ENCODE results near the gene CD86.

CD86 gene

GRCh38 chr3:122063908-122064307, 8.7 kb downstream of the CD86 start:
- no peak for DNase-seq

GRCh38 chr3:122064326-122064725, 9.2 kb downstream of the CD86 start:
- DNase-seq = no peak

DNA sequence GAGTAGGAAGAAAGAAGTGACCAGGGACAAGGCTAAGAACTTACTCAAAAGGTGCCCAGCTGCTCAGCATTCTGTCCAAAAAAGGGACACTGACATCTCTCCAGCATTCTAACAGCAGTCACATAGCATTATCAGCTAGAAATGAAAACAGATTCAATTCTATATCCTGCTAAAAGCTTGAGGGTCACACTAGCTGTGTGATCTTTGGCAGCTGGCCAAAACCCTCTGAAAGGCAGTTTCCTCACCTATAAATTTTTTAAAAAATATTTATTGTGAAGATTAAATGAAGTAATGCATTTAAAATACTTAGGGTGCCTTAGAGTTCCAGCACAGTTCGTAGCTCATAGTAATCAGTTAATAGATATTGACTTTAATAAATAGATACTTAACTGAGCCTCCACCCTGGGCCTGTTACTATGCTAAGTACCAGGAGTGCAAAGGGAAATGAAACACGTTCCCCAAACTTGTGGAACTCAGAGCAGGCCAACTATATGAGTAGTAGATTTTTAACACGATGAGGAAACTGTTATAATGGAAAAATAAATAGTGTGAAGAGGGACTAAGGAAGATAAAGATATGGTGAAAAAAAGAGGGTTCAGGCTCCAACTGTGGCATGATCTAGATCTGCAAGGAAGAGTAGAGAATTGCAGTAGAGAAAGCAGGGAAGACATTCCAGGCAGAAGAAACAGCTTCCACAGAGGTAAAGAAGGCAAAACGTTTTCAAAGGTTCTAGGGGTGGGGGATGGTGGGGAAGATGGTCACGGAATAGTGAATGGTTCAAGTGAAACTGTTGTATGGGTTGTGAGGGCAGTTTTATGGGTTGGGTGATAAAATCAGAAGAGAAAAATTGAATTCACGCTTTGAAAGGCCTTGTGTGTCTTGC, 11.4 kb downstream of the CD86 start:
- no peak for DNase-seq

DNA sequence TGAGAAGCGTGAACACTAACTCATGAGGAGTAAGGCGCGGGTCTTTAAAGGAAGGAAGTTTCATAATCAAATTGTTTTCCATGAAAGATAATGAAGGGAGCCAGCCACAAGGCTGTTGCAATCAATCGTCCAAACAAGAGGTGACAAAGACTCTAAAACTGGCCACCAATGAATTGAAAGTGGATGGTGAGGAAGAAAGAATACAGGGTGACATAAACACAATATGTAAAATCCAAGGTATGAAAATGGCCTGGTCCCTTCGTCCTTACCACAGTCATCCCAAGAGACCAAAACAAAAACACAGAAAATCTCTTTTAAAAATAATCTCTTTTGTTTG, 12.0 kb downstream of the CD86 start:
- DNase-seq = no peak

DNA sequence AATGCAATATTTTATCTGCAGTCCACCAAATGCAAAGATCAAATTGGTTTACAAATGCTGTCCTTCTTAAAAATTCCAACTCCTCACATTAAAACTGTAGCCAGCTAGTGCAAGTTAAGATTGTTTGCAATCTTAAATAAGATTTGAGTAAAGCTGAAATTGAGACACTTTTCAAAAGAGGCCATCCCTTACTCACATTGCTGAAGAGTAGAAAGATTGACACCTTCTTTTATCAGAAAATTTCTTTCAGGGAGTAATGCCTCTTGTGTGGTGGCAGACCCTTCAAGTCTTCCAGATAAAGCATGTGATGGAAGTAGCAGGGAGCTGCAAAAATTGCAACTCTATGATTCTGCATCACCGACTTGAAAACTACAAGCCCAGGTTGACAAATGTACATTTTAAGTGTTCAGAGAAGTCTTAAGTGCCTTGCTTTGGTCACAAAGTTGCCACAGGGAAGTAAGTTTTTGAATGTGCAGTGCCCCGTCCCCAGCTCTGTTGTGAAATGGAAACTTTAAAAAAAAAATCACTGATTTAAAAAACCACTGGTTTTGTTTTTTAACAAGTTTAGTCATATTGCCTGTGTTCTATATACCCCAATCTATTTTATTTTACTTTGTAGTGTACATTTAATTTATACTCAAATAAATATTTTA, 12.6 kb downstream of the CD86 start:
- no peak for DNase-seq

GRCh38 chr3:122074621-122075265, 19.6 kb downstream of the CD86 start:
- no peak for DNase-seq

GRCh38 chr3:122076491-122077292, 21.5 kb downstream of the CD86 start:
- DNase-seq = no peak

GRCh38 chr3:122077293-122078234, 22.4 kb downstream of the CD86 start:
- DNase-seq = no peak

GRCh38 chr3:122078235-122078935, 23.2 kb downstream of the CD86 start:
- no peak for DNase-seq

DNA sequence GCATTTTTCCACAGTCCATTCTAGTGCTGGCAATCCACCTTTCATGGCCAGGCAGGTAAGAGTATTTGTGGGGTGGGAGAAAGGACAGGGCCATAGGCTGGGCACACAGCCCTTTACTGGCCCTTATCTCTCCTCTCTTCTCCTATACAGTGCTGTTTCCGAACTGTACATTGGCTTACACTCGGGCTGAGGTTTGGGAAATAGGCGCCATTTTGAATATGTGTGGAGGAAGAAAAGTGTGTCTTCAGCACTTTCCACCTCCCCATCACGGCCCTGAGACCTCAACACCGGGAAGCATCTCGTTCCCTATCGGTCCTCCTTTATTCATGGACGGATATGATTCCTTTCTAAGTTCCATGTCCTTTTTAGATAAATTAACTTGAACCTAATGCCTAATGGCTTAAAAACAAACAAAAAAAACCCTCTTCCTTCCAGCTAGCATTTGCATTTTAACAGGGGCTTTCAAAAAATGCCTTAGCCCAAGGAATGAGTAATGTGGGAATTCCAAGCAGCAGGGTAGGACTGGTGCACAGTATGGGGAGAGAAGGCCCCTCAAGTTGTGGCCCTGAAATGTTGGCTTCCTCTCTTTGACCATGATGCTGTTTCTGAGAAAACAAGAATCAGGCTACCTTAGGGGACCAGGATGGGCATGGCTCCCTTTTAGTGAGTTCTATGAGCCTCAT, 24.5 kb downstream of the CD86 start:
- DNase-seq = no peak

GRCh38 chr3:122080207-122080587, 25.0 kb downstream of the CD86 start:
- no peak for DNase-seq

DNA sequence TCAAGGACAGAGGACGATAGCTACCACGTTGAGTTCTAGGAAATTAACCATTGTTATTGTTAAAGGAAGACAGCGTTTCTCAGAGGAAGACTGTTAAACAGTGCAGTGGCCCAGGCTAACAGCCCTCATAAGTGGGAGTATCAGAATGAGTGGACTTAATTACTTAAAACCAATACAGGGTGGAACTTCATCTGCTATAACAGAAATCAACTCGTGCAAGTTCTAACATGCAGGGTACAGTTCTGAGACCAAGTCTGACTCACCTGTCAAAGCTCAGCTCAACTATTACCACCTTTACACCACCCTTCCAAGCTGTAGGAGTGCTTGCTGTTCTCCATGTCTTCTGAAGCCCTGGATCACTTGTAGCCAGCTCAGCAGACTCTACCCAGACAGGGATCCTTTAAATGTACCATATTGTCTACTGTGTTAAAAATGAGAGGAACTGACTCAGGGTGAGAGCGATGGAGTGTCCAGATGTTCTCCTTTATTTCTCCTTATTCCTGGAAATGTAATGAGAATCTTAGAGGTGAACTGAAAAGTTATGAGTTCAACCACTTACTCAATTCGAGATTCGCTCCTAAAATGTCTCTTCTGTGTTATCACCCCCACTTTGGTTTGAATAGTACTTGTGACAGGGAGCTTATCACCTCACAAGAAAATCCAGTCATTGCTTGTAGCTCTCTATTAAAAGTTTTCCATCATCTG, 26.5 kb downstream of the CD86 start:
- DNase-seq = no peak

- no peak for DNase-seq
These were observed 27.2 kb downstream of the CD86 start for GRCh38 chr3:122082357-122082756.

- DNase-seq = no peak
These were observed 29.6 kb downstream of the CD86 start for GRCh38 chr3:122084799-122085198.

DNA sequence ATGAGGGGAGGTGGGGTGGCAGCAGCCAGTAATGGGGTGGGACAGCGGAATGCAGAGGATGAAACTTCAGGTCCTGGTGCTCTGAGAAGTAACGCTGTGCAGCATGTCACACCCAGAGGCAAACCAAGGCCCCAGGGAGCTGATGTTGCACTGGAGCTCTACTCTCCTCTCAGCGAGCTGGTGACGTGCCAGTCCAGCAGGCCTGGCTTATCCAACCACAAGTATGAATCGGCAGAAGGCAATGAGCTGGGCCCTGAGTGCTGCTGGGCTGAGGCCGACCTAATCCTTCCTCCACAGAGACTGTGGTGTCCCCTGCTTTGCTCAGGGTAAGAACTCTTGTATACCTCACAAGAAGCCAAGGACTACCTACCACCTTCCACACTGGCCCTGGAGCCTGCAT, 30.5 kb downstream of the CD86 start:
- no peak for DNase-seq

GRCh38 chr3:122088531-122088930, 33.4 kb downstream of the CD86 start:
- DNase-seq = no peak

DNA sequence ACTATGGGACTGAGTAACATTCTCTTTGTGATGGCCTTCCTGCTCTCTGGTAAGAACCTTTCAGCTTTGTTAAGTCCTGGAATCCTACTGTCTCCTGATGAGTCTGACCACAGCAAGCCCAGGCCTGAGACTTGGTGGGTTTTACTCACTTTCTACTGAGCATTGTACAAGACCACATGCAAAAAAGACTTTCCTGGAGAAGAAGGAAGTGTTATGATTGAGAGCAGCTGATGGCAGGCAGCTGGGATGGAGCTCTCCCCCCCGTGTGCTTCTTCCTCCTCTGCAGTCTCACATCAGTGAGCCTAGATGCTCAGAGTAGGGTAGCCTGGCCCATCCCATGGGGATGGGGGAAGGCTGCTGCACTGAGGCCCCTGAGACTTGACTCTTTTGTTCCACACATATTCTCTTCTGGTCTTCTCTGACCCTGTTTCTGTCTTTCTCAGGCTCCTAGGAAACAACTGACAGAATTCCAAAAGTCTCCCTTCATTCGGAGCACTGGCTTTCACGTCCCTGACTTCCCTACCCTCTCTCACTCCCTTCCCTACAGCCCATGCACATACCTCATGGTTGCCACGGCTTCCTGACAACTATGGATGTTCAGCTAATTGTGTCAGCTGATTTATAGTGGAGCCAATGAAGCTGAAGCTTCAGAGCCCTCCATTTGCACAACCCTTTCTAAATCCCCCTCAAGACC, 36.6 kb downstream of the CD86 start:
- no peak for DNase-seq

DNA sequence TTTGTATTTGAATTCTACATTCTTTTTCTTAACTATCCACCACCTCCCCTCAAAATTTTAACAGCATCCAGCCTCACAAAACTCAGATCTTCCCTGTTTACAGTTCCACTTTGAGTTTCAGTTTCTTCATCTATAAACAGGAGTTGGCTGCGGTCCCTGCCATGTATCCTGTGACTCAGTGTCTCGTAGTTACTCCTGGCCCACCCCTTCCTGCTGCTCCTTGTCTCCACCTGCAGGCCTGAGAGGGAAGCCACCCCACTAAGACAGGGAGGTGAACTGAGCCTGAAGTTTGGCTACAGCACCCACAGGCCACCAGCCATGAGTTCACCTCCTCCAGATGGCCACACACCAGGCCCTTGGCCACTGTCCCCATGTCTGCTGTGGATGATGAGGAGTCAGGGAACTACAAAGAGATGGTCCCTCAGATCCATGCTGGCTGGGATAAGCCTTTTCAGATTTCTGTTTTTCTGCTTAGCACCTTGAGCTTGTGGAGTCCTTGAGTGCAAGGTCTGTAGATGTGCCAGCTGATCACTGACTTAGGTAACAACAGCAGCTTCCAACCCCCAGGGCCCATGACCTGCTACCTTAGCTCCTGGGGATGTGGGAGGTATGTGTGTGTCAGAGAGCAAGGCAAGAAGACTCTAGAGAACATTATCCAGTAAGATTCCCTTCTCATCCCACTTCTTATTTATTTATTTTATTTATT, 37.5 kb downstream of the CD86 start:
- peak; percentile 32 for DNase-seq

DNA sequence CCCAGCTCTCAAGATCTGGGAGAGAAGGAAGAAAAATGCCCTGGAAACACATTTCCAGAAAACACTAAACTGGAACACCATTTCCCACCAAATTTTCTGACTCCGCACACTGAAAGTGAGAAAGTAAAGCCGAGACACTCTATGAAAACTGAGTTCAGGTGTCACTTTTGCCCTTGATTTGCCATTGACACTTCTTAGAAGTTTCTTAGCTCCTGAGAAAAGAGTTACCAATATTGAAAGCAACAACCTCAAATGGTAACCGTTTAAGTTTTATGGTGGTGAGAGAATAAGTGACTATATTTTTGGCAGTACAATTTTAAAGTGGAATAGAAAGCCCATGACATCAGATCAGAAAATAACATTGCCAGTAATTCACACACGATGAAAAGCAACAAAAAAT, 39.0 kb downstream of the CD86 start:
- DNase-seq = no peak

Measured in CD4-positive, alpha-beta T cell treated with Interleukin-6 for 4 hours (primary cell).